Panc1 (cell line): ENCODE measurements around the gene ARFGEF3. TPM values are rescaled to one million over a fixed set of nuclear protein-coding genes. Genes with fewer than 3 reads are reported as not detected.

Experiments
- ATAC-seq: fragments of 200-7000 bp; cut with Tn5 transposase; 2 replicates; pipeline ENCODE4 v1.9.1; 2020; ENCODE audit warnings: mild to moderate bottlenecking, moderate library complexity
- BruUV-seq: library from RNA; stranded (reverse); fragments of 400-500 nt; replicated peaks from 2 replicates; lab custom pipeline; 2021; lab: Mats Ljungman, UMichigan
- CTCF ChIA-PET: fragments of 300-600 bp; sonication (Branson Sonifier 250); formaldehyde crosslinking; loops from one replicate; lab custom pipeline; 2022; ENCODE audit warnings: antibody characterized with exemption; lab: Charles Lee
- POLR2A ChIA-PET: fragments of 300-600 bp; sonication (Branson Sonifier 250); formaldehyde crosslinking; loops from one replicate; lab custom pipeline; 2022; ENCODE audit warnings: antibody characterized with exemption; lab: Charles Lee
- DNase-seq: peaks from one replicate; pipeline ENCODE4 v3.0.0-alpha.2; 2010; ENCODE audit warnings: low read depth, low spot score
- H3K27ac ChIP-seq: 2 replicates; pipeline ENCODE4 v1.5.1; 2011; ENCODE audit warnings: mild to moderate bottlenecking, low read length, inconsistent platforms
- H3K27me3 ChIP-seq: fragments of 200-500 bp; sonication (Bioruptor generic); 2 replicates; pipeline ENCODE4 v1.6.0; 2014; ENCODE audit warnings: low read length, inconsistent platforms; ENCODE audit not compliant: control insufficient read depth, insufficient read depth
- H3K36me3 ChIP-seq: fragments of 200-500 bp; sonication (Bioruptor generic); 2 replicates; pipeline ENCODE4 v1.5.1; 2014; ENCODE audit warnings: inconsistent platforms, mild to moderate bottlenecking, low read length, moderate library complexity; ENCODE audit not compliant: control insufficient read depth, insufficient read depth
- H3K4me1 ChIP-seq: 2 replicates; pipeline ENCODE4 v1.5.1; 2011; ENCODE audit warnings: inconsistent platforms, mild to moderate bottlenecking, low read length, moderate library complexity; ENCODE audit not compliant: control insufficient read depth, insufficient read depth
- H3K4me3 ChIP-seq, 2 experiments: 2 replicates each; pipeline ENCODE4 v1.5.1; 2011 to 2012; ENCODE audit warnings: low read depth in 2 of 2, low read length in 2 of 2, mild to moderate bottlenecking in 2 of 2, inconsistent platforms in 1 of 2, moderate library complexity in 1 of 2
- H3K9me3 ChIP-seq: fragments of 200-500 bp; sonication (Bioruptor generic); 2 replicates; pipeline ENCODE4 v1.5.1; 2014; ENCODE audit warnings: low read depth, mild to moderate bottlenecking, inconsistent platforms, low read length, moderate library complexity; ENCODE audit not compliant: control insufficient read depth, insufficient read depth
- CTCF ChIP-seq: fragments of 450-650 bp; IDR thresholded peaks from 2 replicates; pipeline ENCODE4 v1.5.1; 2017; ENCODE audit warnings: mild to moderate bottlenecking
- POLR2AphosphoS5 ChIP-seq: IDR thresholded peaks from 2 replicates; pipeline ENCODE4 v1.6.1; 2012; ENCODE audit warnings: mild to moderate bottlenecking, low read depth, low read length, moderate library complexity
- REST ChIP-seq, 2 experiments: IDR thresholded peaks; 2 replicates each; pipeline ENCODE4 v1.6.1; 2011 to 2012; ENCODE audit warnings: low read depth in 2 of 2, control low read depth in 1 of 2, low read length in 1 of 2, mild to moderate bottlenecking in 1 of 2, moderate library complexity in 1 of 2; ENCODE audit not compliant: insufficient read depth in 1 of 2
- SIN3A ChIP-seq: IDR thresholded peaks from 2 replicates; pipeline ENCODE4 v1.6.1; 2012; ENCODE audit warnings: low read depth, mild to moderate bottlenecking, low read length, moderate library complexity, borderline replicate concordance; ENCODE audit not compliant: insufficient read depth
- TCF7L2 ChIP-seq: IDR thresholded peaks from 2 replicates; pipeline ENCODE4 v1.6.1; 2011; ENCODE audit warnings: mild to moderate bottlenecking, low read depth, low read length, inconsistent platforms
- in situ Hi-C: cut with HindIII; loops from 2 replicates; pipeline ENCODE4 v1.10.0; 2016; ENCODE audit warnings: low sequenced_read_pairs, low pct_unique_long_range_greater_than_20kb
- intact Hi-C: fragments of 100-400 bp; cut with micrococcal nuclease; formaldehyde crosslinking; loops from one replicate; pipeline ENCODE4 v1.10.0; 2022; ENCODE audit not compliant: unreplicated experiment
- total RNA-seq: library from RNA; stranded (reverse); gene quantifications from one replicate; pipeline ENCODE4 v1.2.1, GENCODE V29; 2021; ENCODE audit not compliant: unreplicated experiment

ARFGEF3 gene
- total RNA-seq, 1 experiment from 2014 or later = 1.5 TPM

DNA sequence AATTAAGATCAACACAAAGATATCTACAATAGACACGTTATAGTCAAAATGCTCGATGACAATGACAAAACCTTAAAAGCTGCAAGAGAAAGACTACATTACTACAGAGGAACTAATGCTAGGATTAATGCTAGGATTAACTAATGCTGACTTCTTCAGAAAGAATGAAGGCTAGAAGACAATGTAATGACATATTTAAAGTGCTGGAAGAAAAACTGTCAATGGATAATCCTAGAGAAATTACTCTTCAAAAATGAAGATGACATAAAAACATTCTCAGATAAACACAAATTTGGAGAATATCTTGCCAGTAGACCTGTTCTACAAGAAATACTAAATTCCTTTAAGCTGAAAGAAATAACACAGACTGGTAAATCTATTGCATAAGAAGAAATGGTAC, 140.8 kb downstream of the ARFGEF3 start:
- no peaks in the 10 kb centered on the region; the same call in 1 of the 2 replicates for H3K27me3 ChIP-seq
- DNase-seq (no peak), ATAC-seq (no peak)
- no peaks in the 10 kb centered on the region for H3K9me3 ChIP-seq
- H3K36me3 ChIP-seq = no peaks in the 10 kb centered on the region
- TF ChIP-seq CTCF (no peak), TCF7L2 (no peak), POLR2AphosphoS5 (no peak)
- no peak overlapping the region for H3K27ac ChIP-seq
- intact Hi-C loops = no loop called here
- no peaks in the 10 kb centered on the region for H3K4me1 ChIP-seq
- no peak overlapping the region for H3K4me3 ChIP-seq
- in situ Hi-C loops = no loop called here
- ChIA-PET POLR2A (no interaction called here), CTCF (no interaction called here)
- BruUV-seq = no TSS peak

GRCh38 chr6:138307352-138307751, 145.6 kb downstream of the ARFGEF3 start:
- no TSS peak for BruUV-seq
- no peaks in the 10 kb centered on the region for H3K4me1 ChIP-seq
- ATAC-seq = no peak
- H3K36me3 ChIP-seq = no peaks in the 10 kb centered on the region
- ChIA-PET POLR2A (no interaction called here), CTCF (no interaction called here)
- H3K4me3 ChIP-seq = no peak overlapping the region
- H3K9me3 ChIP-seq = no peaks in the 10 kb centered on the region
- in situ Hi-C loops (no loop called here), intact Hi-C loops (no loop called here)
- H3K27ac ChIP-seq = no peak overlapping the region
- no peak for DNase-seq
- TF ChIP-seq POLR2AphosphoS5 (no peak), SIN3A (no peak), CTCF (no peak), REST (IDR thresholded peaks at IDR 0.05; ENCODE audit: insufficient read depth in 1 of 2, low read depth in 2 of 2, low read length in 1 of 2) (no peak), TCF7L2 (no peak)
- H3K27me3 ChIP-seq = no peaks in the 10 kb centered on the region; the same call in 1 of the 2 replicates
